Memory B cell (primary cell): ENCODE data around the gene PTOV1.

ENCODE experiments used
- ATAC-seq: fragments of 150-1000 bp; cut with Tn5 transposase; 2 replicates; pipeline ENCODE4 v1.10.0; 2021; ENCODE audit warnings: low read depth, mild to moderate bottlenecking, moderate library complexity
- DNase-seq, 2 donors: peaks; one replicate each; pipeline ENCODE4 v3.0.0; 2022; ENCODE audit warnings: low spot score in 2 of 2
- H3K27ac Mint-ChIP-seq: one replicate; pipeline ENCODE4 v1.8.0; 2022; ENCODE audit warnings: mild to moderate bottlenecking, moderate library complexity, mixed read lengths
- H3K27me3 Mint-ChIP-seq: one replicate; pipeline ENCODE4 v1.8.0; 2022; ENCODE audit warnings: mixed read lengths
- H3K36me3 Mint-ChIP-seq: one replicate; pipeline ENCODE4 v1.8.0; 2022; ENCODE audit warnings: mild to moderate bottlenecking, mixed read lengths
- H3K4me1 Mint-ChIP-seq: one replicate; pipeline ENCODE4 v1.8.0; 2022; ENCODE audit warnings: mixed read lengths
- H3K4me3 Mint-ChIP-seq: one replicate; pipeline ENCODE4 v1.8.0; 2022; ENCODE audit warnings: mild to moderate bottlenecking, moderate library complexity, mixed read lengths
- H3K9me3 Mint-ChIP-seq: one replicate; pipeline ENCODE4 v1.8.0; 2022; ENCODE audit warnings: mixed read lengths

PTOV1 gene

GRCh38 chr19:49850487-49851342 is at the start of gene PTOV1:
PTOV1 (plus strand) TSS chr19:49851159.
- Mint-ChIP-seq H3K4me1 (peaks cover 25% of the 10 kb centered on the region), H3K36me3 (peaks cover 3% of the 10 kb centered on the region), H3K27me3 (no peaks in the 10 kb centered on the region), H3K9me3 (peaks cover 6% of the 10 kb centered on the region), H3K4me3 (peak within 1 kb of the TSS; percentile 90), H3K27ac (peak within 1 kb of the TSS; percentile 97)
- DNase-seq, result peak; percentile 91 to 98
- peak; percentile 86 for ATAC-seq

- Mint-ChIP-seq H3K9me3 (no peaks in the 10 kb centered on the region), H3K36me3 (peaks cover 25% of the 10 kb centered on the region), H3K4me3 (no peak overlapping the region), H3K27me3 (no peaks in the 10 kb centered on the region), H3K4me1 (peaks cover 2% of the 10 kb centered on the region), H3K27ac (no peak overlapping the region)
- ATAC-seq (no peak), DNase-seq (no peak)
Observed at GRCh38 chr19:49801401-49801888, 49.5 kb upstream of the PTOV1 start.

- Mint-ChIP-seq H3K9me3 (no peaks in the 10 kb centered on the region), H3K4me3 (no peak overlapping the region), H3K36me3 (peaks cover 22% of the 10 kb centered on the region), H3K27ac (peak overlapping the region; percentile 45), H3K4me1 (peaks cover 2% of the 10 kb centered on the region), H3K27me3 (no peaks in the 10 kb centered on the region)
- ATAC-seq (no peak), DNase-seq (no peak)
Observed at GRCh38 chr19:49801966-49802661, 48.8 kb upstream of the PTOV1 start.

- H3K9me3 Mint-ChIP-seq, result no peaks in the 10 kb centered on the region
- no peak overlapping the region for H3K4me3 Mint-ChIP-seq
- H3K27ac Mint-ChIP-seq, result no peak overlapping the region
- no peaks in the 10 kb centered on the region for H3K27me3 Mint-ChIP-seq
- peaks cover 22% of the 10 kb centered on the region for H3K36me3 Mint-ChIP-seq
- peaks cover 6% of the 10 kb centered on the region for H3K4me1 Mint-ChIP-seq
- ATAC-seq, result no peak
- no peak for DNase-seq
Observed at GRCh38 chr19:49802836-49803528, 48.0 kb upstream of the PTOV1 start.

GRCh38 chr19:49803529-49803856 is 47.5 kb upstream of the PTOV1 start:
- no peak overlapping the region for H3K27ac Mint-ChIP-seq
- H3K4me3 Mint-ChIP-seq, result no peak overlapping the region
- DNase-seq, result no peak
- no peak for ATAC-seq
- no peaks in the 10 kb centered on the region for H3K9me3 Mint-ChIP-seq
- H3K4me1 Mint-ChIP-seq, result peaks cover 9% of the 10 kb centered on the region
- no peaks in the 10 kb centered on the region for H3K27me3 Mint-ChIP-seq
- peaks cover 22% of the 10 kb centered on the region for H3K36me3 Mint-ChIP-seq

GRCh38 chr19:49805822-49806619 is 44.9 kb upstream of the PTOV1 start:
- Mint-ChIP-seq H3K4me3 (no peak overlapping the region), H3K27me3 (no peaks in the 10 kb centered on the region)
- no peak for ATAC-seq

GRCh38 chr19:49806620-49806959 is 44.4 kb upstream of the PTOV1 start:
- Mint-ChIP-seq H3K36me3 (peaks cover 16% of the 10 kb centered on the region), H3K27ac (peak overlapping the region; percentile 9), H3K9me3 (no peaks in the 10 kb centered on the region), H3K4me1 (peaks cover 22% of the 10 kb centered on the region), H3K27me3 (no peaks in the 10 kb centered on the region), H3K4me3 (no peak overlapping the region)
- no peak for DNase-seq
- no peak for ATAC-seq

More at GRCh38 chr19:49805822-49806619, 44.9 kb upstream of the PTOV1 start:
- Mint-ChIP-seq H3K27ac (peak overlapping the region; percentile 9), H3K4me1 (peaks cover 22% of the 10 kb centered on the region), H3K36me3 (peaks cover 18% of the 10 kb centered on the region), H3K9me3 (no peaks in the 10 kb centered on the region)
- no peak for DNase-seq

GRCh38 chr19:49807058-49807903 is 43.7 kb upstream of the PTOV1 start:
- H3K4me1 Mint-ChIP-seq, result peaks cover 24% of the 10 kb centered on the region
- H3K9me3 Mint-ChIP-seq, result no peaks in the 10 kb centered on the region
- no peak overlapping the region for H3K4me3 Mint-ChIP-seq
- H3K27me3 Mint-ChIP-seq, result no peaks in the 10 kb centered on the region
- DNase-seq (peak; percentile 49 to 64), ATAC-seq (peak; percentile 71)
- peak overlapping the region; percentile 92 for H3K27ac Mint-ChIP-seq
- peaks cover 14% of the 10 kb centered on the region for H3K36me3 Mint-ChIP-seq

- Mint-ChIP-seq H3K9me3 (no peaks in the 10 kb centered on the region), H3K36me3 (peaks cover 10% of the 10 kb centered on the region), H3K27me3 (no peaks in the 10 kb centered on the region), H3K27ac (peak overlapping the region; percentile 96), H3K4me3 (peak overlapping the region; percentile 98), H3K4me1 (peaks cover 29% of the 10 kb centered on the region)
- ATAC-seq (no peak), DNase-seq (no peak)
Observed at GRCh38 chr19:49807904-49808675, 42.9 kb upstream of the PTOV1 start.

GRCh38 chr19:49808711-49809159 is 42.2 kb upstream of the PTOV1 start:
- Mint-ChIP-seq H3K9me3 (no peaks in the 10 kb centered on the region), H3K4me3 (peak overlapping the region; percentile 98), H3K36me3 (peaks cover 3% of the 10 kb centered on the region), H3K4me1 (peaks cover 32% of the 10 kb centered on the region), H3K27ac (peak overlapping the region; percentile 96), H3K27me3 (no peaks in the 10 kb centered on the region)
- DNase-seq (peak; percentile 87 to 89), ATAC-seq (peak; percentile 28)

- DNase-seq (peak in 1 of 2 donors; percentile 61), ATAC-seq (peak; percentile 23)
- H3K4me3 Mint-ChIP-seq, result peak overlapping the region; percentile 98
- H3K4me1 Mint-ChIP-seq, result peaks cover 32% of the 10 kb centered on the region
- peaks cover 3% of the 10 kb centered on the region for H3K36me3 Mint-ChIP-seq
- no peaks in the 10 kb centered on the region for H3K27me3 Mint-ChIP-seq
- no peaks in the 10 kb centered on the region for H3K9me3 Mint-ChIP-seq
- H3K27ac Mint-ChIP-seq, result peak overlapping the region; percentile 96
Observed at GRCh38 chr19:49809160-49809940, 41.6 kb upstream of the PTOV1 start.
